HuH-7.5 (cell line): ENCODE results near the gene DLX5.
"Not testable (repeated sequence)": the region's sequence is repeated elsewhere in the genome, so short reads cannot be mapped to it uniquely, and the experiment has no call there.

Experiments used
- DNase-seq: peaks from one replicate; pipeline ENCODE4 v3.0.0; 2011; ENCODE audit warnings: low spot score

The DLX5 gene

GRCh38 chr7:97024209-97025129 lies at the start of gene DLX5:
TSS of gene DLX5 (minus strand) at chr7:97024831. CDS start at chr7:97024623, 208 bp downstream.
- DNase-seq: peak; percentile 76

DNA sequence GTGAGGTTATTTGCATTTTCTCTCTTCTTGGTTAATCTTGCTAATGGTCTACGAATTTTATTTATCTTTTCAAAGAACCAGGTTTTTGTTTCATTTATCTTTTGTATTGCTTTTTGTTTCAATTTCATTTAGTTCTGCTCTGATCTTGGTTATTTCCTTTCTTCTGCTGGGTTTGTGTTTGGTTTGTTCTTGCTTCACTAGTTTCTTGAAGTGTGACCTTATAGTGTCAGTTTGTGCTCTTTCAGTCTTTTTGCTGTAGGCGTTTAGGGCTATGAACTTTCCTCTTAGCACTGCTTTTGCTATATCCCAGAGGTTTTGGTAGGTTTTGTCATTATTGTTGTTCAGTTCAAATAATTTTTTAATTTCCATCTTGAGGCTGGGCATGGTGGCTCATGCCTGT lies 47.4 kb upstream of the DLX5 start:
- DNase-seq: not testable (repeated sequence)

GRCh38 chr7:97064972-97065587 lies 40.4 kb upstream of the DLX5 start:
- peak; percentile 27 for DNase-seq

DNA sequence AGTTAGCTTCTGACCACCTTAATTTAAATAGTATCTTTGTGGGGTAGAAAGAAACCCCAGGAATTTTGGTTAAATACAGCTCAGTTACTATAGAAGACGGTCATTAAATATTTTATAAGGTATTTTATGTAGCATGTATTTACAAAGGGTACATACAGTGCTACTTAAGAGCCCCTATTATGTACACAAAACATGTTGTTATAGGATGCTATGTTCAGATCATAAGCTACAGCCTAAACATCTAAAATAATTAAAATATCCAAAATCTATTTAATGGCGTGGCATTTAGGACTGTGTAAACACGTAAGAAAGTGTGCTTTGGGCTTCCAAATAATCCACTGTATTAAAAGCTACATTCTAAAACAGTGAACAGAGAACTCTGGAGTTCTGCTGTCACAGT lies 39.4 kb upstream of the DLX5 start:
- DNase-seq: no peak

GRCh38 chr7:97043281-97043680 lies 18.6 kb upstream of the DLX5 start:
- no peak for DNase-seq

DNA sequence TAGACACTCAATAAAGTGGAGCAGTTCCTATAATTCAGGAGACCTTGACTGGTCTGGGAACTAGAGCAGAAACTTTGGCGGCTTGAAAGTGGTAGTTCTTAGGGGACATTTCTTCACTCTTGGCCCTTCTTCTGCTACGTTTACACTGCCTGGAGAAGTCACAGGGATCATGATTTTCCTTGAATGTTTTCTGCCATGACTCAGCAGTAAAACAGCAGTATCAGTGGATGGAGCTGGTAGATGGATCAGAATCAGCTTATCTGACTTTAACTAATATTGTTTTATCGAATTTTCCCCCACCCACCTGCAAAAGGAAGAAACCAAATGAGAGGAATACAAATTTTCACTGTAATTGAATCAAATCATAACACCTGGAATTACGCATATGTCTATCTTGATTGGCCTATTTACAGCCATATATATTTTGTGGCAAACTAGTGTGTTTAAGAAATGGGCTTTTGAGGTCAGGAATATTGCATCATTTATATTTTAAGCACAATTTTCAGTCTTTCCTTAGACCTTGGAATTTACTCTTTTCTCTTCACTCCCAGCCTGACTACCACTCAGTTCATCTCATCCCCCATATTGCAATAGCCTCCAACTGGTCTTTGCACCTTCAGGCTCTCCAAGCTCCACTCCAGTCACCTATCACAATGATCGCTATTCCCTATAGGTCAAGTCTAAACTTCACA lies 14.9 kb upstream of the DLX5 start:
- DNase-seq: no peak

- DNase-seq: not testable (repeated sequence)
Measured at GRCh38 chr7:97034213-97034852, 9.7 kb upstream of the DLX5 start.

DNA sequence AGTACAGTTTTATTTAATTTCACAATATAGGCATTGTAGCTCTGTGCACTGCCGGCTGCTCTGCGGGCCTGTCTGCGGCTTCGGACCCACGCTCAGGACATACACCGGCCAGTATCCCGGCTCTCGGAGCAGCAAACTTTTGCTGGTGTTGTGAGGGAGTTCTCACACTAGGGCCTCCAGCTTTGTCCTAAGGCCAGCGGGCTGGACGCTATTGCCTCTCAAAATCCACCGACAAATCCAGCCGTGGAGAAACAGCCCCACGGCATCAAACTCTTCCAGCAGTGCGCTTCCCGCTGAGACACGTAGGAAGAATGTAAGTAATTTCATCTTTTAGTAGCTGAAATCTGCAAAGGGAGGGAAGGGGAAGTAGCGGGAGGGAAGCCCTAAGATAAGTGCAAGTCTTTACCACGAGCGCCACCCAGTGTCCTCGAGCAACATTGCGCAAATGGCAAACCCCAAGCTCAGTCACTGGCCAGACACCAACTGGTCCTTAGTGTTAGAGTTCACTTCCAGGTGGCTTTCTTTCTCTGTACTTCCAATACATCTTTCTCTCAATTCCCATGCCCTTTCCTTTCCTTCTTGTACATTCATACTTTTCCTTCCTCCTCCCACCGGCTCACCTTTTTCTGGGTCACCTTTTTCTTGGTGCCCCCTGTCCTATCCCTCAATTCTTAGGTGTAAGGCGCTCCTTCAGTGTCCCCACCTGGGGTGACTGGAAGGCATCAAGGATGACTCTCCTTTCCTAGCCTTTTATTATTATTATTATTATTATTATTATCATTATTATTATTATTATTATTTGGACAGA lies 3.0 kb upstream of the DLX5 start:
- DNase-seq: peak; percentile 87

DNA sequence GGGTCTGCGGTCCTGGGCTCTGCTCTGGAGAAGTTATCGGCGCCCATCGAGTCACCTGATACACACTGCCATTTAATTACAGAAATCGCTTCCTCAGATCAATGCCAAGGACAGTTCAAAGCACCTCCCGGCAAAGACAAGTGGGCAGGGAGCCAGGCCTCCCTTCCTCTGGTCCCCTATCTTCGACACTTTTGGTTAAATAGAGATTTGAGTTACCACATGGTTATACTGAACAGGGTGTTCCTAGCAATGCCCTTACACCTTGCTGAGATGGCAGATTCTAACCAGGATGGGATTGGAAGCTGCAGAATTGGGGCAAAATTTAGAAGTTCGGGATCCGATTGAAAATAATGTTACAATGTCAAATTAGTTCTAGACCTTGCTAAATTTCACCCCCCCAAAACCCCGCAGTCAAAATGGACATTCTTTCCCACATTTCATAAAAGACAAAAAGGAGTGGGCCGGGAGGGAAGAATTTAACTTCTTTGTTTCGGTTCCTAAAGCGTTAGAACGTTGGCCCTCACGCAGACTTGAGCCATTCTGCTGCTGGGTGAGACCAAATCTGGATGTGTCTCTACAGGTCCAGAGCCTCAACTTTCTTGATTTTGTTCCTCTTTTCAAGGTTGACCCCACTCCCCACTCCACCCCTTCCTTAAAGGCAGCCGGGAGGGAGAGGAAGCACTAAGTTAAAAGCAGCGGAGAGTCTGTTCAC lies 2.2 kb upstream of the DLX5 start:
- DNase-seq: no peak

GRCh38 chr7:97025983-97026714 lies 1.5 kb upstream of the DLX5 start:
- DNase-seq: no peak

- no peak for DNase-seq
Measured at GRCh38 chr7:97025130-97025499, 484 bp upstream of the DLX5 start.

DNA sequence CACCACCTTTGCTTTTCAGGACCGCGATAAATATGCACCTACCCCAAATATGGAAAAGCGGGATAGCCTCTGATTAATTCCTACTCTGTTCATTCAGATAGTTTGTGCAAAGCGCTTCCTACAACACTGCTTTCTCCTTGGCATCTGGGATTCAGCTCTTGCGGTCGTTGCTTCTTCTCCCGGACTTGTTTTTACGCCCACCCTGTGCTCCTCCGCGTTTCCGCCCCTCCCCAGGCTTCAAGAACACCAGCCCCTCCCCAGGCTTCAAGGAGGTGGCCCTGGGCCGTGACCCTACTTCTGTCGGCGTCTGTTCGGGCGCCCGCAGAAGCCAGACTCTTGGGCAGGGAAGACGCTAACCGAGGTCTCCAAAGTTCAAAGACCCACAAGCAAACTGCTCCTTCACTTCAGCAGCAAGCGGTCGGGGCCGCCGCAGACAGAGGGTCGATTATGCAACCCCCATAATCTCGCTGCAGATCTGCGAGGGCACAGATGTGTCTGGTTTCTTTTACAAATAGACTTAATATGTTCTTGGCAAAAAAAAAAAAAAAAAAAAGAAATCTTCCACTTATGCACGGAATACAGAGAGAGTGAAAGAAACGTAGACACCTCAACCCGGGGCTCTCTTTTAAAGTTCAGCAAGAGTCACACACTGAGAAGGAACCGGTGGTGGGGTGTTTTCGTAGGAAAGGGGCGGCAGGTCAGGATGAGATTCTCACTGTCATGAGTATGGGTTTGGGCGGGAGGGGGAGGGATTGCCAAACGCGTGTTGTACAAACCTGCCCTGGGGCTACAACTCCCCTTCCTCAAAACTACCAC lies 1.9 kb downstream of the DLX5 start:
- DNase-seq: peak; percentile 54

DNA sequence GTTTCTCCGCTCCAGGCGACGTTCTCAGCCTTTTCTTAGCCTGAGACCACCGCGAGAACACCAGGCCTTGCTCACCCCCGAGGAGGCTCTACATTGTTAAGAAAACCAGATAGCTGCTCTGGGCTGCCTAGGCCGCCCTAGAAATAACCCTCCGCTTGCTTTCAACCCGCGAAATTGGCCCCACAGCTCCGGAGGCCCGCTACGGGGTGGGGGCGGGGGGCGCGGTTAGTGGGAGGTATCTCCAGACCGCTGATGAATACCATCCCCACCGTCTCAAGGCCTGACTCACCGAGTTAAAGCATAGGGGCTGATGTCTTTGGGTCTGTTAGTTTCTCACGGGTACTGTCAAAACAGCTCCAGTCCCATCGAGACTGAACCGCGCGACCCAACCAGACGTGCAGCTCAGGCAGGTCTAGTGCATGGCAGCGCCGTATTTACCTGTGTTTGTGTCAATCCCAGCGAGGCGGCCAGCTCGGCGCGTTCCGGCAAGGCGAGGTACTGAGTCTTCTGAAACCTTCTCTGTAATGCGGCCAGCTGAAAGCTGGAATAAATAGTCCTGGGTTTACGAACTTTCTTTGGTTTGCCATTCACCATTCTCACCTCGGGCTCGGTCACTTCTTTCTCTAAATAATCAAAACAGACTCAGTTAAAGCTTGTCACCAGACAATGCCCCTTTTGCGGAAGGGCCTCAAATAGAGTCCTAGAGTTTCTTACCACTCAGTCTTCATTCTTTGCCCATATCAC lies 2.7 kb downstream of the DLX5 start:
- peak; percentile 84 for DNase-seq

GRCh38 chr7:97020996-97021746 lies 3.5 kb downstream of the DLX5 start:
- peak; percentile 74 for DNase-seq

DNA sequence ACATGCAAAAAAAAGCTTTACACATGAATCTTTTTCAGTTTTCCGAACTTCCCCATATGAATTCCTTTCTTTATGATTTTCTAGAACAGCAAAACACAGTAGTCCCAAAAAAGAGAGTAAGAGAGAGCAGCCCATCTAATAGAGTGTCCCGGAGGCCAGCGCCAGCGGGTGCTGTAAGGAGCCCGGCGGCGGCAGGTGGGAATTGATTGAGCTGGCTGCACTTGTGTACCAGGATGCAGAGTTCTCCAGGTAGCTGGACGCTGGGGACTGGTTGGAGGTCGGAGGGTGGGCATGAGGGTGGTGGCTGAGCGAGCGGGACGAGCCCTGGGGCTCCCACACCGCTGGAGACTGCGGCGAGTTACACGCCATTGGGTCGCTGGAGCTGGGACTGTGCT lies 4.0 kb downstream of the DLX5 start:
- no peak for DNase-seq

DNA sequence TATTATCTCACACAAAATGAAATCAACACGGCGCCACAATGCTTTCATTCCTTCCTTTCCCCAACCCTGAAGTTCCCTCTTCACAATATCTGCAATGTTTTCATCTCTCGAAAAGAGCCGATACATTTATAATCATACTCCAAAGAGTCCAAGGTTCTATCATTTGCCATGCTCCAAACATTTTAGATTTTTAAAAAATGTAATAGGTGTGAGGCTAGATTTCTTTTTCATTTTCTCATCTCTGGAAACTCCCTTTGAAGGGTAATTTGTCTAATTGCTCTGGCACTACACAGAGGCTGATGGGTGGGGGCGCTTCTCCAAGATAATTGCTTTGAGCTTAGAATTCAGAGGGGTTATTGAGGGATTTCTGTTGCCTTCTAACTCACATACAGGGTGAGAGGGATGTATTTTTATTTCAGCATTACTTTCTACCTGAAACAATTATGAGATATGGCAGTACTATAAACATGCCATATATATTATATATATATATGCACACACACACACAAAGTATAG lies 4.9 kb downstream of the DLX5 start:
- DNase-seq: no peak

- no peak for DNase-seq
Measured at GRCh38 chr7:97018791-97019531, 5.7 kb downstream of the DLX5 start.
